GM21786 (cell line): ENCODE data around the gene FEV.

Experiments used
- ATAC-seq: cut with Tn5 transposase; IDR thresholded peaks from one replicate; pipeline ENCODE4 v1.9.1; 2021; ENCODE audit not compliant: unreplicated experiment

Gene FEV

GRCh38 chr2:219017201-219017931 is 32.4 kb upstream of the FEV start:
- ATAC-seq: no peak

GRCh38 chr2:219016721-219017120 is 31.7 kb upstream of the FEV start:
- ATAC-seq: no peak

GRCh38 chr2:219010873-219011272 is 25.9 kb upstream of the FEV start:
- ATAC-seq: no peak

- ATAC-seq: no peak
Measured at GRCh38 chr2:219010162-219010756, 25.3 kb upstream of the FEV start.

GRCh38 chr2:219009294-219009693 is 24.3 kb upstream of the FEV start:
- ATAC-seq: no peak

DNA sequence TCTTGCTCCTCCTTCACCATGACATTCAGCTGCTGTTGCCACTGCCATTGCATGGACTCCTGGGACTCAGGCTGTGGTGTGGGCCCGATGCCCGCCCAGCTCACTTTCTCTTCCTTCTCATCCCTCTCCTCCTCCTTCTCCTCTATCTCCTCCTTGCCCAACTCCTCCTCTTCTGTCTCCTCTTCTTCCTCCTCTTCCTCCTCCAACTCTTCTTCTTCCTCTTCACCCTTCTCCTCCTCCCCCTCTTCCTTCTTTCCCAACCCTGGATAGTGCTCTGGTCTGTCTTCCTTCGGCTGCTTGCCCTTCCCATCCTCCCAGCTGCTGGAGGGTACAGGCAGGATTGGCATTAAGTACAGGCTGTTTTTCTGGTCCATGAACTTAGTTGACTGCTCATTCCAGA is 19.0 kb upstream of the FEV start:
- ATAC-seq: no peak

DNA sequence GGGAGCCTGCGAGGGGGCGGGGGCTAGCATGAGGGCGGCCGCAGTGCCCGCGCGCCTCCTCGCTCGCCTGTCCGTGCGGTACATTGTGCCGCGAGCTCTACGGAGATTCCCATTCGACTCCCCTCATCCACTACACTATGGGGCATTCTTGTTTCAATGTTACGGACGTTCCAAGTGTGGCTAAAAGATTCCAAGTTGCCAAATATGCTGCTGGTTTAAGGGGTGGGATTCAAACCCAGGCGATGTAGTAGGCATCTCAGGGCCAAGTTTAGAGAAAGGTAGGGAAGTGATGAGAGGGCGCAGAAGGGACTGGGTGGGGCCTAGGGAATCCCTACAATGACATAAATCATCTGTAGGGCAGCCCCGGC is 18.3 kb upstream of the FEV start:
- ATAC-seq: no peak

GRCh38 chr2:219002395-219003266 is 17.6 kb upstream of the FEV start:
- ATAC-seq: no peak

DNA sequence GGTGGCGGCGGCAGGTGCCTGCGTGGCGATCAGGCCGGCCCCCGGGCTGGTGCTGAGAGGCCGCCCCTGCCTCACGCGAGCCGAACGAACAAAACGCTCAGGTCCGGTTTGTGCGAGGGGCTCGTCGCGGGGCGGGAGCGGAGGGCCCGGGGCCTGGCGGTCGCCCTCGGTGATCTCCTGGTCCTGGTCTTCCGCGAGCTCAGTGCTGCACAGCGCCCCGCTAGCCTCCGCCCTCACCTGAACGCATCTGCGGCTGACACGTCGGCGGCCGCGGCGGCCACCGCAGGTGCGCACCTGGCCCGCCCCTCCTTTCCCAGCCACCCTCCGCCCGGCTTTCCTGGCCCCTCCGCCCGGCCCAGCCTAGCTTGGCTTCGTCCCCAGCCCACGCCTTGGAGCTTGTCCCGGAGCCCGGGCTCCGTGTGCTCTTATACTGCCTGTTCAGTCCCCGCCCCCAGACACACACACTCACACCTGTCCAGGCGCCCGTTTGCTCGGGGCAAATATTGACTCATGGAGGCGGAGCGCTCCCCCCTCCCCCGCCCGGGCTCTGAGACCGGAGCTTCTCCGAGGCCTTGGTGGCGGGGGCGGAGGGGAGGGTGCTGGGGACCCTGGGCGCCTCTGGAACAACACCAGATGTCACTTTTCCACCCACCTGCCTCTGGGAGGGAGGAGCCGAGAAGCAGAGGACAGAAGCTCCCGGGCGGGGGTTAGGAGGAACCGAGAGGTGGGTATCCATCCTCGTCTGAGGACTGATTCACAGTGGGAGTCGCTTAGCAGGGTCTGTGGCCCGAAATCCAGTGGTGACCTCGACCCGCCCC is 16.8 kb upstream of the FEV start:
- ATAC-seq: no peak

GRCh38 chr2:219001100-219001576 is 16.2 kb upstream of the FEV start:
- no peak for ATAC-seq

- ATAC-seq: no peak
Measured at GRCh38 chr2:219000569-219000960, 15.6 kb upstream of the FEV start.

DNA sequence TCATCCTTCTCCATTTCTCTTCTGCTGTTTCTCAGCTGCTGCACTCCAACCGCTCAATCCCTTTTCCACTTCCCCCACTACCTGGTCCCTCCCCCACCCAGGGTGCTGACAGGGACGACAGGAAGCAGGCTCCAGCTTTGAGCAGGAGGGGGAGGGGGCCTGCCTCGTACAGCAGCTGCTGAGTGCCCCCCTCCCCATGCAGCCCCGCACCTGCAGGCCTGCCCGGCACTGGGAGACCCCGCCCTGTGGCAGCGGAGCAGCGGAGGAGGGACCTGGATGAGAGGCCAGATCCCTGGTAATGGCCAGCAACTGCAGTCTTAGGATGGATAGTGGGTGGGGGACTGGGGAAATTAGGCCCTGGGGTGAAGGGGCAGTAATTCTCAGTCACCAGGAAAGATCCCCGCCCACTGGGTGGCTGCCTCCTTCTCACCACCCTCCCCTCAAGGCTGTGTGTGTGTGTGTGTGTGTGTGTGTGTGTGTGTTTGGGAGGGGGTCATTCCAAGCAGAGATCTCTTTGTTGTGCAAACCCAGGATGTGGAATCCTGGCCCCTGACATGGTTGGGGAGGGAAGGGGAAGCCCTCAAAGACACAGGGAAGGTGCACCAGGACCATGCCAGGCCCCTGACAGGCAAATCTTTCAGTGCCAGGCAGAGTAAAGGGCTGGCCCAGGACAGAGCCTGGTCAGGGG is 15.0 kb upstream of the FEV start:
- ATAC-seq: no peak

GRCh38 chr2:218999021-218999880 is 14.3 kb upstream of the FEV start:
- ATAC-seq: no peak

DNA sequence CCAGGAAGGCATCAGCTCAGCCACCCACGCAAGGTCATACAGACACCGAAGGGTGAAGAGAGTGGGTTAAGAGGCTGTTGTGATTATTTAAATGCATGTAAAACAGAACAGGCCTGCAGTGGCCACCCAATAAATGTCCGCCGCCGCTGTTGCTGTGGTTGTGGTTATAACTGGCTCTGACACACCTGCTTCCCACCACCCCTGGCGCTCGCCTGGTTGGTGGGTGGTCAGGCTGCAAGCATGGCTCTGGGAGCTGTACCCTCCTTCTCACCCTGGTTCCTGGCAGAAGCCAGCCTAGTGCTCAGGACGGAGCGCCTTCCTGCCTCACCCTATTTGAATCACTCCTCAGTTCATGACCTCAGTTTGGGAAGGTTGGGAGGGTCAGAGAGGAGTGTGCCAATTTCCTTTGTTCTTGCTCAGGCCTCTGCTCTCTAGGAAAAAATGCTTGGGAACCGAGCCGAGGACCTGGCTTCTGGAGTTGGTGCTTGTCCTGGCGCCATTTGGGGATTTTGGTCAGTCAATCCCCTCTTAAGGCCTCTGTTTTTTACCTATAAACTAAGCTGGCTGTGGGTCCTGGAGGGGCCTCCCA is 13.5 kb upstream of the FEV start:
- ATAC-seq: no peak

- ATAC-seq: no peak
Measured at GRCh38 chr2:218997731-218998130, 12.7 kb upstream of the FEV start.

DNA sequence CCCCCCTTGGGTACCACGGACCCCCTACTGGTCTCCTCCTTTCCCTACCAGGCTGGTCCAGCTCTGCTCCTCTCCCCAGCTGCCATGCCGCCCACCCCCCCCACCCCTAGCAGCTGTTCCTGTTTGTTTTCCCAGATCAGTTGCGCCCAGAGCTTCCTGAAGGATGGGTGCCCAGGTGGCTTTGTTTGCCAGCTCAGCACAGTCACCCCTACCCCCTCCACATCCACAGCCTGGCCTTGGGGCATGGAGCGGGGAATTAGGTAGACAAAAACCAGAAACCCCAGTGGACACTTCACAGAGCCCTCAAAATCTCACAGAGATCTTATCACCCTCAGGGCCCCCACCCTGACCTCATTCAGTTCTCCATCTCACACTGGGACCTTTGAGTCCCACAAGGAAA is 12.0 kb upstream of the FEV start:
- no peak for ATAC-seq

DNA sequence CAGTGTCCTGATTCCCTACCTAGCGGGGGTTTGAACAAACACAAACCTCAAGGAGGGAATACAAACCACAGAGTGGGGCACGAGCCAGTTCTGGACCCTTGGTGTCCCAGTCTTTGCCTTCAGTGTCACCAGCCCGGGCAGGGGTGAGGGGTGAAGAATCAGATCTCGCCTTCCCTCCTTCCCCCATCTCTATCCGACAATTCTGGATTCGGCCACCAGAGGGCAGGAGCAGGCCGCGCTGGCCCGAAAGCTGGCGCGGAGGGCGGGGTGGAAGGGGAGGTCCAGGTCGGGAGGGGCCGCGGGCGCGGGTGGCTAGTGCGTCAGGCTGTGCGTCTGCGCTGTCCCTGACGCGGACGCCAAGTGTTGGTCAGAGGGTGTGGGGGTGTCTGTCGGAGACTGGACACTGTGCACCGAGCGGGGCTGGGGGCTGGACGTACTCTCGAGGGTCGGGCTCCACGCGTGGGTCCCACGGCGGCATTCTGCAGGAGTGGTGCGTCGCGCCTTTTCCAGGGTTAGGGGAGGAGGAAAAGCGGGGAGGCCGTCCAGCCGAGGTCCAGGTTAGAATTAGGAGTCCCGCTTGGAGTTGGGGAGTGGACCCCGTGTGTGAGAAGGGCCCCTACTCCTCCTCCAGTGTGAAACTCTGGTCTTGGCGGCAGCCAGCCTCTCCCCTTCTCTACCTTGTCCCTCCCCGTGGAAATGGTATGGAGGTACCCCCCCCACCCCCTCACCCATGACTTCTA is 11.2 kb upstream of the FEV start:
- ATAC-seq: peak; percentile 64

GRCh38 chr2:218995561-218995960 is 10.6 kb upstream of the FEV start:
- ATAC-seq: no peak
